HepG2 (cell line): ENCODE data around the gene PIEZO1. TPM values are rescaled to one million over a fixed set of nuclear protein-coding genes. Genes with fewer than 3 reads are reported as not detected.
A peak's percentile ranks its signal among the peaks of the same experiment; 100 is the strongest.

Source experiments
- ATAC-seq: fragments of 200-7000 bp; cut with Tn5 transposase; 3 replicates; pipeline ENCODE4 v1.9.1; 2020; ENCODE audit warnings: mild to moderate bottlenecking, moderate library complexity
- BruUV-seq: library from RNA; stranded (reverse); fragments of 400-500 nt; replicated peaks from 2 replicates; lab custom pipeline; 2021; lab: Mats Ljungman, UMichigan
- CTCF ChIA-PET: fragments of 300-600 bp; formaldehyde crosslinking; extraction: SDS; loops from one replicate; lab custom pipeline; 2021; ENCODE audit warnings: low total read pairs, inconsistent platforms, low intra/inter-chr PET ratio; lab: Yijun Ruan, JAX
- POLR2A ChIA-PET: fragments of 350-600 bp; sonication (Branson Sonifier 250); formaldehyde crosslinking; loops from one replicate; lab custom pipeline; 2020; ENCODE audit warnings: antibody characterized with exemption, inconsistent platforms; lab: Yijun Ruan, JAX
- DNase-seq: peaks from one replicate; pipeline ENCODE4 v3.0.0-alpha.2; 2015; ENCODE audit warnings: low spot score
- FAIRE-seq: peaks from 3 replicates; lab custom pipeline; 2011; peaks lifted over from hg19 to GRCh38; lab: Jason Lieb, UNC
- H2AFZ ChIP-seq: one replicate; pipeline ENCODE4 v1.6.1; 2011; ENCODE audit warnings: low read length, inconsistent platforms
- H3K27ac ChIP-seq: fragments of 300-600 bp; 3 replicates; pipeline ENCODE4 v1.8.0; 2011; ENCODE audit warnings: mixed run types, mild to moderate bottlenecking, mixed read lengths, low read length, inconsistent platforms; ENCODE audit not compliant: insufficient read depth; ENCODE audit errors: extremely low read length
- H3K27me3 ChIP-seq, 2 experiments: fragments of 200-600 bp in 1 of 2; 2 replicates in 1 of 2; 3 replicates in 1 of 2; pipeline versions ENCODE4 v1.6.0 to v1.8.0; 2011; ENCODE audit warnings: low read length in 2 of 2, mild to moderate bottlenecking in 2 of 2, moderate library complexity in 2 of 2, inconsistent platforms in 1 of 2; ENCODE audit not compliant: insufficient read depth in 2 of 2, control insufficient read depth in 1 of 2
- H3K36me3 ChIP-seq, 2 experiments: fragments of 200-600 bp in 1 of 2; replicated peaks in 1 of 2; 2 replicates in 1 of 2; 3 replicates in 1 of 2; pipeline versions ENCODE4 v1.5.1 to v1.8.0; 2011; ENCODE audit warnings: low read length in 2 of 2, inconsistent platforms in 1 of 2; ENCODE audit not compliant: insufficient read depth in 2 of 2, control insufficient read depth in 1 of 2
- H3K4me1 ChIP-seq: 2 replicates; pipeline ENCODE4 v1.5.1; 2012; ENCODE audit warnings: low read length, inconsistent platforms; ENCODE audit not compliant: insufficient read depth
- H3K4me2 ChIP-seq: 2 replicates; pipeline ENCODE4 v1.6.0; 2011; ENCODE audit warnings: low read depth, low read length, inconsistent platforms
- H3K4me3 ChIP-seq, 3 experiments: fragments of 200-600 bp in 1 of 3; sonication (generic), shearing (Covaris generic) in 1 of 3; replicated peaks in 1 of 3; 2 replicates each; pipeline ENCODE4 v1.5.1; 2011 to 2016; ENCODE audit warnings: low read length in 3 of 3, inconsistent platforms in 2 of 3, low read depth in 2 of 3, mild to moderate bottlenecking in 2 of 3, control low read depth in 1 of 3, mixed read lengths in 1 of 3; ENCODE audit not compliant: insufficient read depth in 1 of 3
- H3K79me2 ChIP-seq: one replicate; pipeline ENCODE4 v1.6.1; 2011; ENCODE audit warnings: low read length, inconsistent platforms; ENCODE audit not compliant: insufficient read depth
- H3K9ac ChIP-seq: 2 replicates; pipeline ENCODE4 v1.6.0; 2011; ENCODE audit warnings: mild to moderate bottlenecking, low read depth, low read length, inconsistent platforms; ENCODE audit not compliant: insufficient read depth
- H3K9me3 ChIP-seq: 2 replicates; pipeline ENCODE4 v1.5.1; 2012; ENCODE audit warnings: mild to moderate bottlenecking, low read length
- H4K20me1 ChIP-seq: 2 replicates; pipeline ENCODE4 v1.6.0; 2011; ENCODE audit warnings: inconsistent platforms, mild to moderate bottlenecking, low read length, moderate library complexity; ENCODE audit not compliant: insufficient read depth
- AGO2 ChIP-seq: fragments of 200-400 bp; formaldehyde crosslinking; optimal IDR thresholded peaks from 2 replicates; pipeline ENCODE3; 2017; ENCODE audit warnings: mild to moderate bottlenecking, low read depth, low read length, moderate library complexity
- CBFB ChIP-seq: sonication (generic); formaldehyde crosslinking; IDR thresholded peaks from 2 replicates; pipeline ENCODE4 v1.4.0; 2020; ENCODE audit warnings: missing genetic modification reagents
- CCDC6 ChIP-seq: sonication (generic); formaldehyde crosslinking; IDR thresholded peaks from 2 replicates; pipeline ENCODE4 v1.8.1; 2022; ENCODE audit warnings: mild to moderate bottlenecking, missing genetic modification reagents, moderate library complexity
- FOXO1 ChIP-seq: sonication (generic); formaldehyde crosslinking; IDR thresholded peaks from 2 replicates; pipeline ENCODE4 v1.4.0; 2020; ENCODE audit warnings: missing genetic modification reagents
- KAT7 ChIP-seq: IDR thresholded peaks from 2 replicates; pipeline ENCODE4 v1.6.1; 2018; ENCODE audit warnings: borderline replicate concordance, missing compliant biosample characterization
- MTF2 ChIP-seq: sonication (generic); formaldehyde crosslinking; IDR thresholded peaks from 2 replicates; pipeline ENCODE4 v1.5.0; 2020; ENCODE audit warnings: missing genetic modification reagents, borderline replicate concordance
- POLR2A ChIP-seq, 2 experiments: IDR thresholded peaks; 2 replicates each; pipeline ENCODE4 v1.6.1; 2011; ENCODE audit warnings: low read depth in 2 of 2, low read length in 2 of 2, mild to moderate bottlenecking in 1 of 2, moderate library complexity in 1 of 2; ENCODE audit not compliant: insufficient read depth in 1 of 2
- RBFOX2 ChIP-seq: fragments of 200-400 bp; formaldehyde crosslinking; IDR thresholded peaks from 2 replicates; pipeline ENCODE4 v1.6.1; 2017; ENCODE audit warnings: low read depth, mild to moderate bottlenecking, low read length
- ZBTB42 ChIP-seq: sonication (generic); formaldehyde crosslinking; IDR thresholded peaks from 2 replicates; pipeline ENCODE4 v1.5.0; 2020; ENCODE audit warnings: mild to moderate bottlenecking, missing genetic modification reagents
- ZC3H13 ChIP-seq: sonication (generic); formaldehyde crosslinking; IDR thresholded peaks from 2 replicates; pipeline ENCODE4 v1.8.1; 2023; ENCODE audit warnings: mild to moderate bottlenecking, missing genetic modification reagents, moderate library complexity
- ZNF18 ChIP-seq: sonication (generic); formaldehyde crosslinking; IDR thresholded peaks from 2 replicates; pipeline ENCODE4 v1.8.0; 2022; ENCODE audit warnings: mild to moderate bottlenecking, missing genetic modification reagents; ENCODE audit not compliant: insufficient replicate concordance
- ZNF253 ChIP-seq: sonication (generic); formaldehyde crosslinking; IDR thresholded peaks from 2 replicates; pipeline ENCODE4 v1.8.0; 2022; ENCODE audit warnings: mild to moderate bottlenecking, missing genetic modification reagents, borderline replicate concordance
- ZNF3 ChIP-seq: IDR thresholded peaks from 2 replicates; pipeline ENCODE4 v1.7.0; 2017; ENCODE audit warnings: inconsistent platforms
- ZNF317 ChIP-seq: sonication (generic); formaldehyde crosslinking; IDR thresholded peaks from 2 replicates; pipeline ENCODE4 v1.5.0; 2020; ENCODE audit warnings: mild to moderate bottlenecking, missing genetic modification reagents
- ZNF772 ChIP-seq: sonication (generic); formaldehyde crosslinking; IDR thresholded peaks from 2 replicates; pipeline ENCODE4 v1.5.0; 2020; ENCODE audit warnings: mild to moderate bottlenecking, missing genetic modification reagents
- WGBS: methylation state at CpG from one replicate; pipeline ENCODE4 v1.1.6; 2017; ENCODE audit warnings: low lambda C conversion rate; 5-methylcytosine and 5-hydroxymethylcytosine counted together
- in situ Hi-C: cut with HindIII; loops from 2 replicates; pipeline ENCODE4 v1.10.0; 2017; ENCODE audit warnings: low pct_unique_long_range_greater_than_20kb; ENCODE audit not compliant: extremely low pct_ligation_motif_present
- intact Hi-C: fragments of 100-400 bp; cut with micrococcal nuclease; formaldehyde crosslinking; loops from one replicate; pipeline ENCODE4 v1.10.0; 2022; ENCODE audit not compliant: unreplicated experiment
- polyA plus RNA-seq, 8 experiments: library from polyadenylated mRNA; depleted of rRNA in 3 of 8; stranded (reverse) in 7 of 8; unstranded in 1 of 8; fragments of >200 nt; fragmentation: Illumina TruSeq in 4 of 8; extraction: Trizol in 4 of 8; gene quantifications; 2 replicates each; pipeline versions ENCODE4 v1.2.1 to v1.2.3, GENCODE V29; 2011 to 2016; ENCODE audit warnings: low read depth in 4 of 8, missing spikeins in 1 of 8, mixed read lengths in 1 of 8; ENCODE audit not compliant: insufficient read depth in 1 of 8
- total RNA-seq, 5 experiments: library from RNA; depleted of rRNA; stranded (reverse); fragments of >200 nt; fragmentation: Illumina TruSeq; extraction: Trizol; gene quantifications; 2 replicates each; pipeline ENCODE4 v1.2.3, GENCODE V29; 2016; ENCODE audit warnings: low read depth in 1 of 5
- TF ChIP-seq, protein P1 (sequence below): sonication (generic); formaldehyde crosslinking; IDR thresholded peaks from 2 replicates; pipeline ENCODE4 v1.5.1; 2020; ENCODE audit warnings: mild to moderate bottlenecking, moderate library complexity, missing genetic modification reagents
- TF ChIP-seq, protein P2 (sequence below): sonication (generic); formaldehyde crosslinking; IDR thresholded peaks from 2 replicates; pipeline ENCODE4 v1.8.1; 2023; ENCODE audit warnings: missing genetic modification reagents, inconsistent platforms, borderline replicate concordance
- TF ChIP-seq, protein P3 (sequence below): sonication (generic); formaldehyde crosslinking; IDR thresholded peaks from 2 replicates; pipeline ENCODE4 v1.9.0; 2021; ENCODE audit warnings: missing genetic modification reagents, mild to moderate bottlenecking, borderline replicate concordance

PIEZO1 gene
- total and polyA plus RNA-seq, 2 of the 13 experiments (the other 11 are each of a cell fraction or from before 2014, with no cell fraction given) = 67.9 to 85.0 TPM

- DNase-seq = no peak
- peaks cover 53 to 77% of the 10 kb centered on the region in 2 experiments; a peak in 4 of 5 replicates for H3K36me3 ChIP-seq
- H3K27me3 ChIP-seq = no peaks in the 10 kb centered on the region
- no peaks in the 10 kb centered on the region for H4K20me1 ChIP-seq
- in situ Hi-C loops = no loop called here
- H3K4me1 ChIP-seq = no peaks in the 10 kb centered on the region
- FAIRE-seq = no peak
- H3K9ac ChIP-seq = no peak overlapping the region
- no TSS peak for BruUV-seq
- POLR2A ChIA-PET = no interaction called here
- no peaks in the 10 kb centered on the region for H3K79me2 ChIP-seq
- no peak overlapping the region for H3K4me3 ChIP-seq
- no peaks in the 10 kb centered on the region for H3K9me3 ChIP-seq
- no peak for ATAC-seq
- no peak overlapping the region for H2AFZ ChIP-seq
- CTCF ChIA-PET = no interaction called here
- H3K4me2 ChIP-seq = no peak overlapping the region
- 96% methylated on average over 19 of the region's 21 CpGs for WGBS
- intact Hi-C loops = no loop called here
- no peak overlapping the region for H3K27ac ChIP-seq
- no peak for TF ChIP-seq CCDC6
- no peak for TF ChIP-seq ZNF772 (CRISPR knock-in tag)
- TF ChIP-seq FOXO1 (CRISPR knock-in tag) = no peak
- TF ChIP-seq, protein P1, sequence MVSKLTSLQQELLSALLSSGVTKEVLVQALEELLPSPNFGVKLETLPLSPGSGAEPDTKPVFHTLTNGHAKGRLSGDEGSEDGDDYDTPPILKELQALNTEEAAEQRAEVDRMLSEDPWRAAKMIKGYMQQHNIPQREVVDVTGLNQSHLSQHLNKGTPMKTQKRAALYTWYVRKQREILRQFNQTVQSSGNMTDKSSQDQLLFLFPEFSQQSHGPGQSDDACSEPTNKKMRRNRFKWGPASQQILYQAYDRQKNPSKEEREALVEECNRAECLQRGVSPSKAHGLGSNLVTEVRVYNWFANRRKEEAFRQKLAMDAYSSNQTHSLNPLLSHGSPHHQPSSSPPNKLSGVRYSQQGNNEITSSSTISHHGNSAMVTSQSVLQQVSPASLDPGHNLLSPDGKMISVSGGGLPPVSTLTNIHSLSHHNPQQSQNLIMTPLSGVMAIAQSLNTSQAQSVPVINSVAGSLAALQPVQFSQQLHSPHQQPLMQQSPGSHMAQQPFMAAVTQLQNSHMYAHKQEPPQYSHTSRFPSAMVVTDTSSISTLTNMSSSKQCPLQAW = no peak
- TF ChIP-seq CBFB (CRISPR knock-in tag) = no peak
- no peak for TF ChIP-seq ZNF317 (CRISPR knock-in tag)
- no peak for TF ChIP-seq KAT7 (CRISPR knock-in tag)
- 0 out of 4 replicates have a peak, but pooled peaks of 1 of the 2 experiments have one; percentile 5 for TF ChIP-seq POLR2A (IDR thresholded peaks at IDR 0.05; ENCODE audit: insufficient read depth in 1 of 2, low read depth in 2 of 2, low read length in 2 of 2)
- 0 out of 2 replicates have a peak, but pooled peaks have one; percentile 48 for TF ChIP-seq ZC3H13 (CRISPR knock-in tag)
- TF ChIP-seq MTF2 = no peak
- TF ChIP-seq, protein P2, sequence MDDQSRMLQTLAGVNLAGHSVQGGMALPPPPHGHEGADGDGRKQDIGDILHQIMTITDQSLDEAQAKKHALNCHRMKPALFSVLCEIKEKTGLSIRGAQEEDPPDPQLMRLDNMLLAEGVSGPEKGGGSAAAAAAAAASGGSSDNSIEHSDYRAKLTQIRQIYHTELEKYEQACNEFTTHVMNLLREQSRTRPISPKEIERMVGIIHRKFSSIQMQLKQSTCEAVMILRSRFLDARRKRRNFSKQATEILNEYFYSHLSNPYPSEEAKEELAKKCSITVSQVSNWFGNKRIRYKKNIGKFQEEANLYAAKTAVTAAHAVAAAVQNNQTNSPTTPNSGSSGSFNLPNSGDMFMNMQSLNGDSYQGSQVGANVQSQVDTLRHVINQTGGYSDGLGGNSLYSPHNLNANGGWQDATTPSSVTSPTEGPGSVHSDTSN (CRISPR knock-in tag) = no peak
- no peak for TF ChIP-seq ZNF18
- TF ChIP-seq AGO2 = peak; percentile 67
- TF ChIP-seq RBFOX2 = no peak
- no peak for TF ChIP-seq ZBTB42 (CRISPR knock-in tag)
- TF ChIP-seq ZNF253 = no peak
- TF ChIP-seq, protein P3, sequence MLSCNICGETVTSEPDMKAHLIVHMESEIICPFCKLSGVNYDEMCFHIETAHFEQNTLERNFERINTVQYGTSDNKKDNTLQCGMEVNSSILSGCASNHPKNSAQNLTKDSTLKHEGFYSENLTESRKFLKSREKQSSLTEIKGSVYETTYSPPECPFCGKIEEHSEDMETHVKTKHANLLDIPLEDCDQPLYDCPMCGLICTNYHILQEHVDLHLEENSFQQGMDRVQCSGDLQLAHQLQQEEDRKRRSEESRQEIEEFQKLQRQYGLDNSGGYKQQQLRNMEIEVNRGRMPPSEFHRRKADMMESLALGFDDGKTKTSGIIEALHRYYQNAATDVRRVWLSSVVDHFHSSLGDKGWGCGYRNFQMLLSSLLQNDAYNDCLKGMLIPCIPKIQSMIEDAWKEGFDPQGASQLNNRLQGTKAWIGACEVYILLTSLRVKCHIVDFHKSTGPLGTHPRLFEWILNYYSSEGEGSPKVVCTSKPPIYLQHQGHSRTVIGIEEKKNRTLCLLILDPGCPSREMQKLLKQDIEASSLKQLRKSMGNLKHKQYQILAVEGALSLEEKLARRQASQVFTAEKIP (CRISPR knock-in tag) = no peak
- TF ChIP-seq ZNF3 (CRISPR knock-in tag) = no peak
Observed at GRCh38 chr16:88716601-88717001, 68.4 kb downstream of the PIEZO1 start.
